Measurements from ENCODE around the gene ZNF668.
A peak's percentile ranks its signal among the peaks of the same experiment; 100 is the strongest.

ZNF668 gene

DNA sequence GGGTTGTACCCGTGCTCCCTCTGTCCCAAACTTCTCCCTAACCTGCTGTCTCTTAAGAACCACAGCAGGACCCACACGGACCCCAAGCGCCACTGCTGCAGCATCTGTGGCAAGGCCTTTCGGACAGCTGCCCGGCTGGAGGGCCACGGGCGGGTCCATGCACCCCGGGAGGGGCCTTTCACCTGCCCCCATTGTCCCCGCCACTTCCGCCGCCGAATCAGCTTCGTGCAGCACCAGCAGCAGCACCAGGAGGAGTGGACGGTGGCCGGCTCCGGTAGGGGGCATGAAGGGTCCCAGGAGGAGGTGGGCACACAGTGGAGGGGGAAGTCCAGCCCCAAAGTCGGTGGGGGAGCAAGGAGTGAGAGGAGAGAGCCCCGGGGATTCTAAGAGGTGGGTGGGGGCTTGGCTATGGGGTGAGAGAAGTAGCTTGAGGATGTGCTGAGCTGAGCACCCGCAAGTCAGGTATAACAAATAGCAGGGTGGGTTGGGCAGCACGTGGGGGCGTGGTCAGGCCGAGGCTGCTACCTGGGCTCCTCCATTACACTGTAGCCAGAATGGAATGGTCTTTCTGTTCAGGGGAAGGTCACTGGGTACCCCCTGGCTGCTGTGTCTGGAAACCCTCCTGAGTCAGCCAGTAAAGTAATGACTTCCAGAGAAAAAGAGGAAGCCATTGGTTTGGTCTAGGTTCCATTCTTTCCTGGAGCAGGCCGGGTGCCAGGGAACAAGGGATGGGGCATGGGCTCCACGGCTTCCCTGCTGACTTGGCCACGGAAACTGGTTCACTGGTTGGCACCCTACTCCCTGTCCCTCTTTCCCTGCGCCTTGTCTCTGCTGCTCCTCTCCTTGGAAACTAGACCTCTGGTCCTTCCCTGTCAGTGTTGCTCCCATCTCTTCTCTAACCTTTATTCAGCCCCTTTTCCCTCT lies 7.7 kb upstream of the ZNF668 start:
- no peak for DNase-seq (ENCODE audit: low read depth)

DNA sequence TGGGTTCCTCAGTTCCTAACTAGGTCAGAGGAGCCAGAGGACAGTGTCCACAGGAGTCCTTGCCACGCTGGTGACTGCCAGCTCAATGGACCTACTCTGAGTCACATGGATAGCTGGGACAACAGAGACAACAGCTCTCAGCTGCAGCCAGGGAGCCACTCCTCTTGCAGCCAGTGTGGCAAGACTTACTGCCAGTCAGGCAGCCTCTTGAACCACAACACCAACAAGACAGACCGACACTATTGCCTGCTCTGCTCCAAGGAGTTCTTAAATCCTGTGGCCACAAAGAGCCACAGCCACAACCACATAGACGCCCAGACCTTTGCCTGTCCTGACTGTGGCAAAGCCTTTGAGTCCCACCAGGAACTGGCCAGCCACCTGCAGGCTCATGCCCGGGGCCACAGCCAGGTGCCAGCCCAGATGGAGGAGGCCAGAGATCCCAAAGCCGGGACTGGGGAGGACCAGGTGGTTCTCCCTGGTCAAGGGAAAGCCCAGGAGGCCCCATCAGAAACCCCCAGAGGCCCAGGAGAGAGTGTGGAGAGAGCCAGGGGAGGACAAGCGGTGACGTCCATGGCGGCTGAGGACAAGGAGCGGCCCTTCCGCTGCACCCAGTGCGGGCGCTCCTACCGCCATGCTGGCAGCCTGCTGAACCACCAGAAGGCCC lies 6.8 kb upstream of the ZNF668 start:
- no peak for DNase-seq (ENCODE audit: low read depth)

DNA sequence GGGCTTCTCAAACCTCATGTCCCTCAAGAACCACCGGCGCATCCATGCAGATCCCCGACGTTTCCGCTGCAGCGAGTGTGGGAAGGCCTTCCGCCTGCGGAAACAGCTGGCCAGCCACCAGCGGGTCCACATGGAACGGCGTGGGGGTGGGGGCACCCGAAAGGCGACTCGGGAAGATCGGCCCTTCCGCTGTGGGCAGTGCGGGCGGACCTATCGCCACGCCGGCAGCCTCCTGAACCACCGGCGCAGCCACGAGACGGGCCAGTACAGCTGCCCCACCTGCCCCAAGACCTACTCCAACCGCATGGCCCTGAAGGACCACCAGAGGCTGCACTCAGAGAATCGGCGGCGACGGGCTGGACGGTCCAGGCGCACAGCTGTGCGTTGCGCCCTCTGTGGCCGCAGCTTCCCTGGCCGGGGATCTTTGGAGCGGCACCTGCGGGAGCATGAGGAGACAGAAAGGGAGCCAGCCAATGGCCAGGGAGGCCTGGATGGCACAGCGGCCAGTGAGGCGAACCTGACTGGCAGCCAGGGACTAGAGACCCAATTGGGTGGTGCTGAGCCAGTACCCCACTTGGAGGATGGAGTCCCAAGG lies 6.1 kb upstream of the ZNF668 start:
- no peak for DNase-seq (ENCODE audit: low read depth)

DNA sequence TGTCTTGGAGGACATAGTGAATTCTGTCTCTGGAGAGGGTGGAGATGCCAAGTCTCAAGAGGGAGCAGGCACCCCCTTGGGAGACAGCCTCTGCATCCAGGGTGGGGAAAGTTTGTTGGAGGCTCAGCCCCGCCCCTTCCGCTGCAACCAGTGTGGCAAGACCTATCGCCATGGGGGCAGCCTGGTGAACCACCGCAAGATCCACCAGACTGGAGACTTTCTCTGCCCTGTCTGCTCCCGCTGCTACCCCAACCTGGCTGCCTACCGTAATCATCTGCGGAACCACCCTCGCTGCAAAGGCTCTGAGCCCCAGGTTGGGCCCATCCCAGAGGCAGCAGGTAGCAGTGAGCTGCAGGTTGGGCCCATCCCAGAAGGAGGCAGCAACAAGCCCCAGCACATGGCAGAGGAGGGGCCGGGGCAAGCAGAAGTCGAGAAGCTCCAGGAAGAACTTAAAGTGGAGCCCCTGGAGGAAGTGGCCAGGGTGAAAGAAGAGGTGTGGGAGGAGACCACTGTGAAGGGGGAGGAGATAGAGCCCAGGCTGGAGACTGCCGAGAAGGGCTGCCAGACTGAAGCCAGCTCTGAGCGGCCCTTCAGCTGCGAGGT lies 5.4 kb upstream of the ZNF668 start:
- DNase-seq (ENCODE audit: low read depth), result no peak

DNA sequence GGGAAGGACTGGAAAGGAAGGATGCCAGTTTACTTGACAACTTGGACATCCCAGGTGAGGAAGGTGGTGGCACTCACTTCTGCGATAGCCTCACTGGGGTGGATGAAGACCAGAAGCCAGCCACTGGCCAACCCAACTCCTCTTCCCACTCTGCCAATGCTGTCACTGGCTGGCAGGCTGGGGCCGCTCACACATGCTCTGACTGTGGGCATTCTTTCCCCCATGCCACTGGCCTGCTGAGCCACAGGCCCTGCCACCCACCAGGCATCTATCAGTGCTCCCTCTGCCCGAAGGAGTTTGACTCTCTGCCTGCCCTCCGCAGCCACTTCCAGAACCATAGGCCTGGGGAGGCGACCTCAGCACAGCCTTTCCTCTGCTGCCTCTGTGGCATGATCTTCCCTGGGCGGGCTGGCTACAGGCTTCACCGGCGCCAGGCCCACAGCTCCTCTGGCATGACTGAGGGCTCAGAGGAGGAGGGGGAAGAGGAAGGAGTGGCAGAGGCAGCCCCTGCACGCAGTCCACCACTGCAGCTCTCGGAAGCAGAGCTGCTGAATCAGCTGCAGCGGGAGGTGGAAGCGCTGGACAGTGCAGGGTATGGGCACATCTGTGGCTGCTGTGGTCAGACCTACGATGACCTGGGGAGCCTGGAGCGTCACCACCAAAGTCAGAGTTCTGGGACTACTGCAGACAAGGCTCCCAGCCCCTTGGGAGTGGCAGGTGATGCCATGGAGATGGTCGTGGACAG lies 4.7 kb upstream of the ZNF668 start:
- DNase-seq (ENCODE audit: low read depth), result no peak

DNA sequence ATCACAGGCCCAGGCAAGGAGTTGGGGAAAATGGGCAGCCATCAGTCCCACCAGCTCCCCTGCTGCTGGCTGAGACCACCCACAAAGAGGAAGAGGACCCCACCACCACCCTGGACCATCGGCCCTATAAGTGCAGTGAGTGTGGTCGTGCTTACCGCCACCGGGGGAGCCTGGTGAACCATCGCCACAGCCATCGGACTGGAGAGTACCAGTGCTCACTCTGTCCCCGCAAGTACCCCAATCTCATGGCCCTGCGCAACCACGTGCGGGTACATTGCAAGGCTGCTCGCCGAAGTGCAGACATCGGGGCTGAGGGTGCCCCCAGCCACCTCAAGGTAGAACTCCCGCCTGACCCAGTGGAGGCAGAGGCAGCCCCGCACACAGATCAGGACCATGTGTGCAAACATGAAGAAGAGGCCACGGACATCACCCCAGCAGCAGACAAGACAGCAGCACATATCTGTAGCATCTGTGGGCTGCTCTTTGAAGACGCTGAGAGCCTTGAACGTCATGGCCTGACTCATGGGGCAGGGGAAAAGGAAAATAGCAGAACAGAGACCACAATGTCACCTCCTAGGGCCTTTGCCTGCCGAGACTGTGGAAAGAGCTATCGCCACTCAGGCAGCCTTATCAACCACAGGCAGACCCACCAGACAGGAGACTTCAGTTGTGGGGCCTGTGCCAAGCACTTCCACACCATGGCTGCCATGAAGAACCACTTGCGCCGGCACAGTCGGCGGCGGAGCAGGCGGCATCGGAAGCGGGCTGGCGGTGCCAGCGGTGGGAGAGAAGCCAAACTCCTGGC lies 3.8 kb upstream of the ZNF668 start:
- DNase-seq (ENCODE audit: low read depth), result no peak

DNA sequence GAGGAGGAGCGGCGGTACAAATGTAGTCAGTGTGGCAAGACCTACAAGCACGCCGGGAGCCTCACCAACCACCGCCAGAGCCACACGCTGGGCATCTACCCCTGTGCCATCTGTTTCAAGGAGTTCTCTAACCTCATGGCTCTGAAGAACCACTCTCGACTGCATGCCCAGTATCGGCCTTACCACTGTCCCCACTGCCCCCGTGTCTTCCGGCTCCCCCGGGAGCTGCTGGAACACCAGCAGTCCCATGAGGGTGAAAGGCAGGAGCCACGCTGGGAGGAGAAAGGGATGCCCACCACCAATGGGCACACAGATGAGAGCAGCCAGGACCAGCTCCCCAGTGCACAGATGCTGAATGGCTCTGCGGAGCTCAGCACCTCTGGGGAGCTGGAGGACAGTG lies 3.0 kb upstream of the ZNF668 start:
- DNase-seq (ENCODE audit: low read depth), result no peak

DNA sequence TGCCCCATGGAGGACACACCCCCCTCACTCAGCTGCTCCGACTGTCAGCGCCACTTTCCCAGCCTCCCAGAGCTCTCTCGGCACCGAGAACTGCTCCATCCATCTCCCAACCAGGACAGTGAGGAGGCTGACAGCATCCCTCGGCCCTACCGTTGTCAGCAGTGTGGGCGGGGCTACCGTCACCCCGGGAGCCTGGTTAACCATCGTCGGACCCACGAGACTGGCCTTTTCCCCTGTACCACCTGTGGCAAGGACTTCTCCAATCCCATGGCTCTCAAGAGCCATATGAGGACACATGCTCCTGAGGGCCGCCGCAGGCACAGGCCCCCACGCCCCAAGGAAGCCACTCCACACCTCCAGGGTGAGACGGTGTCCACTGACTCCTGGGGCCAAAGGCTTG lies 2.3 kb upstream of the ZNF668 start:
- DNase-seq (ENCODE audit: low read depth), result no peak

DNA sequence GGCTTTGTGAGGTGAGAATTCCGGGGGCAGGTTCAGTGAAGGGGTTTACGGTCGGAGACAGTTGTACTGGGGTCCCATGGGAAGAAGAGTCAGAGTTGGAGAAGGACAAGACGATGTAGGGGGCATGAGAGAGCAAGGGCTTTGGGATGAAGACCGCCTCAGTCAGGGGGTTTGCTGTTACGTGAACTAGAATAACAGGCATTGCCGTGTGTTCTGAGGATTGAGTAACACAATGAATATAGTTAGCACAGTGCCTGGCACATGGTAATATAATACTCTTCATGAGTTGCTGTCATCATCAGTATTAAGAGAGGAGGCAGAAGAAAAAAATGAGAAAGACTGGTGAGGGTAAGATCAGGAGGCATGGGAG lies 759 bp upstream of the ZNF668 start:
- no peak for DNase-seq (ENCODE audit: low read depth)

DNA sequence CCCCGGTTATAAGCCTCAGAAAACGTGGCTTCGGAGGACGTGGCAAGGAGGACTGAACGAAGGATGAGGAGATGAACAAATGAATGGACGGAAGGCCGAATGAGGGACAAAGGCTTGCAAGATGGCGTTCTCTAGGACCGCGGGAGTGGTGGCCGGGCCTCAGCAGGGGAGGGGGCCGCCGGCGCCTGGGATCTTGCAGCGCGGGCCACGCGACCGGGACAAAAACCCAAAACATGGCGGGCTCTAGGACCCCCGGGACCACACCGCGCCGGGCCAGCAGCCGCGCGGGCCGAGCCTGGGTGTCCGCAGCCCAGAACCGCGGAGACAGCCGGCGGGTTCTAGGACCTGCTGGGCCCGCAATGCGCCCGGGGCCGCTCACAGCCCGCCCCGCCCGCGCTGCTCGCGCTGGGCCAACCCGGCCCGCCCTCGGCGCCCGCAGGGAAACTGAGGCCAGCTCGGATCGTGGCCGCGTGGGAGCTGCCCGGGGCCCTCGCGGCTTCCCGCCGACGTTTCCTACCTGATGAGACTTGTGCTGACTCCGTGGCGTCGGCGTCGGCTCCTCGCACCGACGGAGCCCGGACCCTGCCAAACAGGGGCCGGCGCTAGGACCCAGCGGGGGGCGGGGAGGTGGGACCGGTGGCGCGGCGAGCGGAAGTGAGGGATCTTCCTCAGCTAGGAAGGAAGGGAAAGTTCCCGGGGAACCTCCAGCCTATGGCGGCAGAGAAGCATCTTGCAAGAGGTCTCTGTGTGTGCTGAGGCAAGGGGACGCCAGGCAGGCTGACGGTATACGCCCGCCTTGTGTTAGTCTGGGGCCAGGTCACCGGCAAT lies 684 bp downstream of the ZNF668 start:
- DNase-seq (ENCODE audit: low read depth), result peak; percentile 79

DNA sequence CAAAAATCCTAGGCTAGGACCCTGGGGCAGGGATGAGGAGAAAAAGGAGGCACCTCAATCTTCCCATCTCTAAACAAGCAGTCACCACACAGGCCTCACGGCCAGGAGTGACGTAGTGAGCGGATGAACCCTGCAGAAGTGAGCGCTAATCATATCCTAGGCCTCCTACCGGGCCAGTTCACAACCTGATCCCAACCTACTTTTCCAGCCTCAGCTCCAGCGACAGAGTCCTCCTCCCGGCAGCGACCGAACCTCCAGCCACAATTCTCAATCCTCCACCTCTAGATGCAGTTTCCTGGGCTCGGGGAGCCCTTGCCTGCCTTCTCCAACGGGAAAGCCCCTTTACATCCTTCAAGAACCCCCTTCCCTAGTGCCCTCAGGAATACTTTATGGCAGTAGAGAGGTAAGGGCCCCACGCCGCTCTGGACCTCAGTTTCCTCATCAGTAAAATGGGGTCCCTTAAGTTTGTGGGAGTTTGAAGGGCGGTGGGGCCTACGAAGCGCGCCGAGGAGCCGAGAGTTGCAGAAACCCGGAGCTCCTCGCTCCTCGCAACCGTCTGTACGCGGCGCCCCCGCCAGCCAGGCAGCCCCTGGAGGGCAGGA lies 1.4 kb downstream of the ZNF668 start:
- DNase-seq (ENCODE audit: low read depth), result no peak

DNA sequence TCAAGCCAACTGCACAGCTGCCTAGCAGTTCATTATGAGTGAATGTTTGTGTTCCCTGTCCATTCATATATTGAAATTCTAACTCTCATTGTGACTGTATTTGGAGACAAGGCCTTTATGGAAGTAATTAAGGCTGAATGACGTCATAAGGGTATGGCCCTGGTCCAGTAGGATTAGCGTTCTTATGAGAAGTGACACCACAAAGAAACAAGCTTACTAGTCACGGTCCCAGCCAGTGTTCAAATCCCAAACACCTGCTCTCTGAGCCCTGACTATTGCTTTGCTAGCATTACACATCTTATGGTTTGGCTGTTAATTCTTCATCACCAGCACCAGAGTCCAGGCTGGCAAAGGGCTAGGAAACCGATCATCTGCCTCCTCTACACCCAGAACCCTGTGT lies 2.2 kb downstream of the ZNF668 start:
- DNase-seq (ENCODE audit: low read depth), result no peak

DNA sequence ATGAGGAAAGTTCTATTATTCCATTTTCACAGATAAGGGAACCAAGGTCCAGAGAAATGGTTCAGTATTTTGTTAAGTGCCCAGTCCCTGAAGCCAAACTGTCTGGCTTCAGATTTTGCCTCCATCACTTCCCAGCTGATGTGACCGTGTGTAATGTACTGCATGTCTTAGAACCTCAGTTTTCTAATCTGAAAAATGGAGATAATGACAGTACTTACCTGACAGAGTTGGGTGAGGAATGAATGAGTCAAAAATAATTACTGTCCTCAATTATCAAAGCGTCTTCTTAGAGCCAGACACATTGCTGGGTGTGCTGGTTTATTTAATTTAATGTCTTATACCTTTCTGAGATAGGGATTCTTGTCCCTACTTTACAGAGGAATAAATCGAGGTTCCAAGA lies 6.7 kb downstream of the ZNF668 start:
- DNase-seq (ENCODE audit: low read depth), result no peak

DNA sequence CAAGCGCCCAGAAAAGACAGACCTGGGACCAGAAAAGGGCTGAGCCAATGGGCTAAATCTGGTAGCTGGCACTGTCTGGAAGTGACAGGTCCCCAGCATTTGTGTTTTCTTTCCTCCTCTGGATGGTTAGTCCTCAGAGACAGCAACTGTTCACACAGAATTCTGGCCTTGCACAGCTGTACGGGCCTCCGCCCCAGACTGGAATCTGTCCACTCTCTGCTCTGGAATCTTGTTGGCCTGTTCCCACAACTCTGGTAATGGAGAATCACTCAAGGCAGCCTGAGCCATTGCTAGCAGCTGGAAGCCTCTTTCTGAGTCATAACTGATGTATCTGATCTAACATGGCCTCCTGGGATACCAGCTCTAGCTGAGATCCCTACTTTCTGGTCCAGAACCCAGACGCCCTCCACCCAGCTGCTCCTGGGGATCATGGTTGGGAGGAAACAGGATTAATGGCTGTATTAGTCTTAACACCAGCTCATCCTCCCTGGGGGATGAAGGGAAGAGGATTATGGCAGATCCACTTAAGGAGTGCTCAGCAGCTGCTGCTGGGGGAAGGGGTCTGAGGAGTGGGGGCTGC lies 9.1 kb downstream of the ZNF668 start:
- DNase-seq (ENCODE audit: low read depth), result no peak

DNA sequence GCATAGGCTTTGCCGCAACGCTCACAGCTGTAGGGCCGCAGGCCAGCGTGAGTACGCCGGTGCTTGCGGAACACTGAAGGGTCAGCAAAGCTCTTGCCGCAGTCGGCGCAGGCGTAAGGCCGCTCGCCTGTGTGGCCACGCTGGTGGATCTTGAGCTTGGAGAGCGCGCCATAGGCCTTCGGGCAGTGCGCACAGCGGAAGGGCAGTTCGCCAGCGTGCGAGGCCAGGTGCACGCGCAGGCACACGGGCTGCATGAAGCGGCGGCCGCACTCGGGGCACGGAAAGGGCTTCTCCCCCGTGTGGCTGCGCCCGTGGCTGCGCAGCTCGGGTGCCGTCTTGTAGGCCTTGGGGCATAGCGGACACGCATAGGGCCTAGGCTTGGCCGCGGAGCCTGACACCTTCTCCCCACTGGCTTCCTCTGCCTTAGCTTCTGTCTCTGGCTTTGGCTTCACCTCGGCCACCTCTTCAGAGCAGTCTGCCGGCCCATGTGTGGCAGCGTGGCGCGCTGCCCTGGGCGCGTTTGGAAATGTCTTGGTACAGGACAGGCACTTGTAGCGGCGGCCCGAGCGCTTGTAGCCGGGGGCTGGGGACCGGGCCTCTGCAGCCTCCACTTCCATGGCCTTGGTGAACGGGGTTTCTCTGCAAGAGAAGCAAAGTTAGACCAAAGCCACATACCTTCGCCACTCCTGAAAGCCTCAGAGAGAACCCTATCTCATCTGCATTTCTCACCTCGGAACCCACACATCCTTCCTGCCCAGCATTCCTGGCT lies 10.0 kb downstream of the ZNF668 start:
- no peak for DNase-seq (ENCODE audit: low read depth)

DNA sequence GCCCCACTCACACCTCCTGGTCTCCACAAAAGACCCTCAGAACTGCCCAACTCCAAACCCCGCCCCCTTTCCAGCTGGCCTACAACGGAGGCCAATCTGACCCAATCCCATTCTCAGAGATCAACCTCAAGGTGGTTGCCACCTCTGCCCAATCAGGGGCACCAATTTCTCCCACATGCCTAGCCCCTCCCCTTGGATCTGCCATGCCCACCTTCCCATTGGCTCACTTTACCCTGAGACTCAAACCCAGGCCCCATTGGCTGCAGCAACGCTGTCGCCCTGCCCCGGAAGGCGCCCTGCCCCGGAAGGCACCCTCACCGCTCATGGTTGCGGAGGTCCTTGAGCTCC lies 10.6 kb downstream of the ZNF668 start:
- no peak for DNase-seq (ENCODE audit: low read depth)

DNA sequence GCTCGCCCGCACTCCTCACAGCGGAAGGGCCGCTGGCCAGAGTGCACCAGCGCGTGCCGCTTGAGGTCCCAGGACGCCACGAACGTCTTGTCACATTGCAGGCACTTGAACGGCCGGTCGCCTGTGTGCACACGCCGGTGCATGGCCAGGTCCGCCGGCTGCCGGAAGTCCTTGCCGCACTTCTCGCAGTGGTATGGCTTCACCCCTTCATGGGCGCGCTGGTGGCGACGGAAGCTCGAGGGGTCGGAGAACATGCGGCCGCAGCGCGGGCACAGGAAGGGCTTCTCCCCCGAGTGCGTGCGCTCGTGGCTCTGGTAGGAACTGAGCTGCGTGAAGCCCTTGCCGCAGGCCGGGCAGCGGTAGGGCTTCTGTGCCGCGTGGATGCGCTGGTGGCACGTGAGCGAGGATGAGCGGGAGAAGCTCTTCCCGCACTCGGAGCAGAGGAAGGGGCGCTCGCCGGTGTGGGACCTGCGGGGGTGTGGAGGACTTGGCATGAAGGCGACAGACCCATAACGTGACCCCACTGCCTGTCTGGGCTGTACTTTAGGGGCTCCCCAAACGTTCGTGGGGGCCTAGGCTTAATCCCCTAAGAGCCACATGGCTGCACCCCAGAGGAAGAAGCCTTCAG lies 12.1 kb downstream of the ZNF668 start:
- DNase-seq (ENCODE audit: low read depth), result no peak

DNA sequence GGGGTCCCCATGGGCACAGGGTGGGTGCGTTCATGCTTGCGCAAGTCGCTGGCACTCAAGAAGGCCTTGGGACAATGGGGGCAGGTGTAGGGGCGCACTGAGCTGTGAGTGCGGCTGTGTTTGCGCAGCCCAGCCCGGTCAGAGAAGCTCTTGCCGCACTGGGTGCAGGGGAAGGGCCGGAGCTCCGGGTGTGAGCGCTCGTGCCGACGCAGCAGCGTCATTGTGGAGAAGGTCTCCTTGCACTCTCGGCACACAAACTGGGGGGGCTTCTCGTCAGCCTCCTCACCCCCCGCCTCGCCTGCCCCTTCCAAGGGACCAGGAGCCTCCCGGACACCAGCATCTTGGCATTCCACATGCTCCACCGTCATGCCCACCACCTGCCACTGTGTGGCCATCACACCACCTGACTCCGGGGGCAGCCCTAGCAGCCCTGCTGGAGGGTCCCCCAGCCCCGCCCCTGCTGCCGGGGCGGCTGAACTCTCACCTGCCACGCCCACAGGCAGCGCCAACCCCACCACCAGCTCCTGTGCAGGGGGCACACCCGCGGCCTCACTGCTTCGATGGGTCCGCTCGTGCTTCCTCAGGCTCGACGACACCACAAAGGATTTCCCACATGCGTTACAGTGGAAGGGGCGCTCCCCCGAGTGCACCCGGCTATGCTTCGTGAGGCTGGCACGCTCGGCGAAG lies 12.8 kb downstream of the ZNF668 start:
- DNase-seq (ENCODE audit: low read depth), result no peak

Measured in stimulated activated CD8-positive, alpha-beta memory T cell treated with anti-CD3 and anti-CD28 coated beads, Interleukin-15, amount 100 ng/mL, for 24 hours (primary cell).